ENCODE results near the gene TCEA2.

Gene TCEA2

DNA sequence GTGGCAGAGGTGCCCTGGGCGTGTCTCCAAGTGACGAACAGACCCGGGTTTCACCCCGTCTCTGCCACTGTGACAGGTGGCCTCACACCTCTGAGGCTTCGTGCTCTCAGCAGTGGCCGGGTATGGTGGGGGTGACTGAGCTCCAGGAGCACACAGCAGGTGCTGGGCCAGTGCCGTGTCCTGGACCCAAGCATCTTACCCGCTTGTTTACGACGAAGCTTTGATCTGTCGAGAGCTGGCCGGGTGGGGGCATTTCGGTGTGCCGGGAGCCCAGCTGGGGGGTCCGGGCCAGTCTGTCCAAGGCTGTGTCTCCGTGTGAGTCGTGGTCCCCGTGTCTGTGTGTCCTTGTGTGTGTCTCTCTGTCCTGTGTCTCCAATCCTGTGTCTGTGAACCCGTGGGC lies 28.3 kb downstream of the TCEA2 start:
- no peak for DNase-seq (ENCODE audit: extremely low read depth, low read depth)
- TF ChIP-seq, protein P1, sequence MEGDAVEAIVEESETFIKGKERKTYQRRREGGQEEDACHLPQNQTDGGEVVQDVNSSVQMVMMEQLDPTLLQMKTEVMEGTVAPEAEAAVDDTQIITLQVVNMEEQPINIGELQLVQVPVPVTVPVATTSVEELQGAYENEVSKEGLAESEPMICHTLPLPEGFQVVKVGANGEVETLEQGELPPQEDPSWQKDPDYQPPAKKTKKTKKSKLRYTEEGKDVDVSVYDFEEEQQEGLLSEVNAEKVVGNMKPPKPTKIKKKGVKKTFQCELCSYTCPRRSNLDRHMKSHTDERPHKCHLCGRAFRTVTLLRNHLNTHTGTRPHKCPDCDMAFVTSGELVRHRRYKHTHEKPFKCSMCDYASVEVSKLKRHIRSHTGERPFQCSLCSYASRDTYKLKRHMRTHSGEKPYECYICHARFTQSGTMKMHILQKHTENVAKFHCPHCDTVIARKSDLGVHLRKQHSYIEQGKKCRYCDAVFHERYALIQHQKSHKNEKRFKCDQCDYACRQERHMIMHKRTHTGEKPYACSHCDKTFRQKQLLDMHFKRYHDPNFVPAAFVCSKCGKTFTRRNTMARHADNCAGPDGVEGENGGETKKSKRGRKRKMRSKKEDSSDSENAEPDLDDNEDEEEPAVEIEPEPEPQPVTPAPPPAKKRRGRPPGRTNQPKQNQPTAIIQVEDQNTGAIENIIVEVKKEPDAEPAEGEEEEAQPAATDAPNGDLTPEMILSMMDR (IDR thresholded peaks at IDR 0.05; ENCODE audit: low read depth, low read length) = no peak

DNA sequence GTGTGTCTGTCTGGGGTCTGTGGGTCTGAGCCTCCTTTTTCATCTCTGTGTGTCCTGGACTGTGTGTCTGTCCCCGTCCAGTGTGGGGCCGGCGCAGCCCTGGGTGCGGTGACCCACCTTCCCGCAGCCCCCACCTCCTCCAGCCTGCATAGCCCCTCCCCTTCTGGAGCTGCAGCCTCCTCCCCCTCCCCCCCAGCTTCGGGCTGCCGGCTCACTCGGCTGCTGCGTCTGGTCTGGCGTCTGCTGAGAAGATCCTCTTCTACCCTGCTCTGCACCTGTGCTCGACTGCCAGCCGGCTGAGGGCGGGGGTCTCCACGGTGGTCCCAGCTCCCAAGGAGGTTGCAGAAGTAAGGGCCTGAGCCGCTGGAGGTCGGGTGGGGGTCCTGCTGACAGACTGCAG lies 28.8 kb downstream of the TCEA2 start:
- DNase-seq (ENCODE audit: extremely low read depth, low read depth) = no peak
- TF ChIP-seq, protein P1 (IDR thresholded peaks at IDR 0.05; ENCODE audit: low read depth, low read length) = no peak

DNA sequence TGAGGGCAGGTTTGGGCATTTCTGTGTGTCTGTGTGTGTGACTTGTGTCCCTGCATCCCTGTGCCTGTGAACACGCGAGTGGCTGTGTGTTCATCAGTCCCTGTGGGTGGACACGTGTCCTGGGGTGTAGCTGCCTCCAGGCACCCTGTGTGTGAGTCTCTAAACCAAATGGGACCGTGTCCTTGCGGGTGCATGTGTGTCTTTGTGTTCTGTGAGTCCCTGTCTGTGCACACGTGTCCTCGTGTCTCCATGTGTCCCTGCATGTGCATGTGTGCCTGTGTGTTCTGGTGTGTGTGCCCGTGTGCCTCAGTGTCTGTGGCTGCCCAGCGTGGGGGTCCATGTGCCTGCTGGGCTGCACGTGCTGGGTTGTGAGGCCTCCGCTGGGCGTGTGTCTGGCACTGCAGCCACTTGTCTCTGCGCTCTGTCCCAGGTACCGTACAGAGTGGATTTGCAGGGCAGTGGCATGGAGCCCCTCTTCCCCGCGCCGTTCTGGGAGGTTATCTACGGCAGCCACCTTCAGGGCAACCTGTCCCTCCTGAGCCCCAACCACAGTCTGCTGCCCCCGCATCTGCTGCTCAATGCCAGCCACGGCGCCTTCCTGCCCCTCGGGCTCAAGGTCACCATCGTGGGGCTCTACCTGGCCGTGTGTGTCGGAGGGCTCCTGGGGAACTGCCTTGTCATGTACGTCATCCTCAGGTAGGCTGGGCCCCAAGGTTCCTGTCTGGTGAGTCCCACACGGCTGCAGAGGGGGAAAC lies 29.4 kb downstream of the TCEA2 start:
- TF ChIP-seq, protein P1 (IDR thresholded peaks at IDR 0.05; ENCODE audit: low read depth, low read length) = no peak
- no peak for DNase-seq (ENCODE audit: extremely low read depth, low read depth)

DNA sequence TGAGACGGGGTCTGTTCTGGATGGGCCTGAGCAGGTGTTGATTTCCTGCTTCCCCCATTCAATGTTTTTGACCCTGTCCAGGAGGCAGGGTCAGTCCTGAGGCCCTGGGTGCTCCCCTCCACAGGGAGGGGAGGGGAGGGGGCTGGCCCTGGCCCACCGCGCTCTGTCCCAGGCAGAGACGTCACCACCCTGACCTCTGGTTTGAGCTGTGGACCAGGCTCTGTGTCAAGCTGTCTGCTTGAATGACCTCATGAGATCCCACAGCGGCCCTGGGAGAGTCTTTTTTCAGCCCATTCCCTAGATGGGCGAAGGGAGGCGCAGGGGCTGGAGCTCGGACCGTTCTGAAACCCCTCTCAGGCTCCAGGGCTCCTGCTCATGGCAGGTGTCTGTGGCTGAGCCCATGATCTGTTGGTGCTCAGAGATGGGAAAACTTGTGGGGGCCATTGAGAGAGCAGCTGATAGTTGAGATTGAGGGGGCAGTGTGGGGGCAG lies 30.1 kb downstream of the TCEA2 start:
- DNase-seq (ENCODE audit: extremely low read depth, low read depth) = no peak
- TF ChIP-seq, protein P1 (IDR thresholded peaks at IDR 0.05; ENCODE audit: low read depth, low read length) = no peak

DNA sequence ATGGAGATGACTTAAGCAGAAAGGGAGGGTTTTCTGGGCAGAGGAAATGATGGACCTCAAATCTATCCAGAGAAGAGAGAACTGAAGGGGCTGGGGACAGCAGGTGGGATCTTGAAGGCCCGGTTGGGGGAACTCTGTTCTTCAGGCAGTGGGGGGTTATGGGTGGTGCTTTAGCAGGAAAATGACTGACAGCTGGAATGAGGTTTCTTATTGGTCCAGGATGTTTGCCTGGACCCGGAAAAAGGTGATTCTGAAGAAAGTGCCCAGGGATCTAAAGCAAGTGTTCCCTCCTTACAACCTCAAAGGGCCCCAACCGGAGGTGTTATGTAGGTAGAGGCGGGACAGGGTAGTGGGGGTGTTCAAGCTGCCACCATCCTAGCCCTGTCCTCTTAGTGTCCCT lies 32.5 kb downstream of the TCEA2 start:
- TF ChIP-seq, protein P1 (IDR thresholded peaks at IDR 0.05; ENCODE audit: low read depth, low read length) = no peak
- no peak for DNase-seq (ENCODE audit: extremely low read depth, low read depth)

DNA sequence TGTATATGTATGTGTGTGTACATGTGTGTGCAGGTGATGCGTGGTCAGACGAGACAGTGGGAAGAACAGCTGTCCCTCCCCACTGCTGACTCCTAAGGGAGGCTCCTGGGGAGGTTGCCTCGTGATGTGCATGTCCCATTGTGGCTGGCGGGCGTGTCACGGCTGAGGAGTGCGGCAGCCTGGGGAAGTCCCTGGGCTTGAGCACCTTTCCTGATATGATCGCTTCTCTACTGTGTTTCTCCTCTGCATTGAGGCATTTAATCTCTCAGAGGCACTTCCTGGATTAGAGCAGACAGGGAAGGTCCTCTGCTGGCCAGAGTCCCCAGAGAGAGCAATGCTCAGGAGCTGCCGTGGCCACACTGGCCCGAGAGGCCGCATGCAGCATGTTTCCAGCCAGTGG lies 32.9 kb downstream of the TCEA2 start:
- no peak for DNase-seq (ENCODE audit: extremely low read depth, low read depth)
- TF ChIP-seq, protein P1 (IDR thresholded peaks at IDR 0.05; ENCODE audit: low read depth, low read length) = no peak

DNA sequence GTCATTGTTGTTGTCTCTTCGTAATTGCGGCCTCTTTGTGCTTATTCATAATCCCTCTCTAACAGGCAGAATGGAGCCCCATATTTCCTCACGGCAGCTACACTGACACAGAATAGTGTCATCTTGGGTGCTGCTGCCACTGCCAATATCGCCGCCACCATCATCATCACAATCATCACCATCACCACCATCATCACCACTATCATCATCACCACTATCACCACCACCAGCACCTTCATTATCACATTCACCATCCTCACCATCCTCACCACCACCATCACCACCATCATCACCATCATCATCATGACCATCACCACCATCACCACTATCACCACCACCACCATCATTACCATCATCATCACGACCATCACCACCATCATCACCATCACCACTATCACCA lies 33.5 kb downstream of the TCEA2 start:
- TF ChIP-seq, protein P1 (IDR thresholded peaks at IDR 0.05; ENCODE audit: low read depth, low read length) = no peak
- DNase-seq (ENCODE audit: extremely low read depth, low read depth) = no peak
